Spleen (tissue), 11 donors: ENCODE data around the gene POLE. TPM values are rescaled to one million over a fixed set of nuclear protein-coding genes. Genes with fewer than 3 reads are reported as not detected.
A peak's percentile ranks its signal among the peaks of the same experiment; 100 is the strongest.

ENCODE experiments used
- DNase-seq: peaks from one replicate; pipeline ENCODE4 v3.0.0-alpha.2; 2020
- H3K27ac ChIP-seq, 8 donors: fragments of 200-600 bp; sonication (generic) in 7 of 8; 1 replicate in 4 of 8; 2 replicates in 4 of 8; pipeline versions ENCODE4 v1.5.0 to v1.8.0; 2016 to 2021; ENCODE audit warnings: inconsistent platforms in 4 of 8, mild to moderate bottlenecking in 4 of 8, moderate library complexity in 1 of 8
- H3K27me3 ChIP-seq, 7 donors: fragments of 200-600 bp; sonication (generic) in 6 of 7; replicated peaks in 1 of 7; 1 replicate in 4 of 7; 2 replicates in 3 of 7; pipeline versions ENCODE4 v1.5.0 to v1.8.0; 2016 to 2021; ENCODE audit warnings: inconsistent platforms in 3 of 7, mild to moderate bottlenecking in 1 of 7
- H3K36me3 ChIP-seq, 6 donors: fragments of 200-600 bp; sonication (generic) in 5 of 6; 1 replicate in 4 of 6; 2 replicates in 2 of 6; pipeline versions ENCODE4 v1.5.0 to v1.8.0; 2016 to 2021; ENCODE audit warnings: inconsistent platforms in 2 of 6
- H3K4me1 ChIP-seq, 6 donors: fragments of 200-600 bp; sonication (generic) in 5 of 6; 1 replicate in 3 of 6; 2 replicates in 3 of 6; pipeline versions ENCODE4 v1.5.0 to v1.8.0; 2016 to 2021; ENCODE audit warnings: inconsistent platforms in 3 of 6
- H3K4me3 ChIP-seq, 8 donors: fragments of 200-600 bp; sonication (generic) in 7 of 8; 1 replicate in 4 of 8; 2 replicates in 4 of 8; pipeline versions ENCODE4 v1.5.0 to v1.8.0; 2016 to 2021; ENCODE audit warnings: inconsistent platforms in 4 of 8, mild to moderate bottlenecking in 4 of 8, moderate library complexity in 2 of 8
- H3K9me3 ChIP-seq, 8 donors: fragments of 200-600 bp; sonication (generic) in 7 of 8; 1 replicate in 4 of 8; 2 replicates in 4 of 8; pipeline versions ENCODE4 v1.5.0 to v1.8.0; 2016 to 2021; ENCODE audit warnings: inconsistent platforms in 4 of 8
- CTCF ChIP-seq, 11 experiments: fragments of 200-600 bp in 7 of 11; fragments of 450-650 bp in 4 of 11; sonication (generic) in 4 of 11; IDR thresholded peaks in 8 of 11; conservative IDR thresholded peaks in 3 of 11; 1 replicate in 7 of 11; 2 replicates in 4 of 11; pipeline versions ENCODE4 v1.4.0 to v1.8.0; 2016 to 2021; ENCODE audit warnings: antibody characterized with exemption in 11 of 11, inconsistent platforms in 4 of 11, mild to moderate bottlenecking in 1 of 11
- POLR2A ChIP-seq, 3 donors: fragments of 450-650 bp; IDR thresholded peaks; one replicate each; pipeline ENCODE4 v1.5.1; 2017; ENCODE audit warnings: antibody characterized with exemption in 3 of 3, mild to moderate bottlenecking in 1 of 3
- POLR2AphosphoS5 ChIP-seq, 3 donors: sonication (generic); formaldehyde crosslinking; IDR thresholded peaks; one replicate each; pipeline ENCODE4 v1.5.1; 2017; ENCODE audit warnings: antibody characterized with exemption in 3 of 3
- WGBS, 5 donors: extraction: QIAGEN DNeasy Blood & Tissue Kit in 3 of 5; methylation state at CpG; one replicate each; pipeline versions ENCODE4 v1.1.5 to v1.1.7; 2013 to 2018; 5-methylcytosine and 5-hydroxymethylcytosine counted together
- intact Hi-C: fragments of 100-400 bp; cut with DNase I; formaldehyde crosslinking; loops from one replicate; pipeline ENCODE4 v1.15.0; 2023; ENCODE audit warnings: low total_unique reads
- polyA plus RNA-seq, 3 donors: library from polyadenylated mRNA; stranded (reverse); fragments of 200-250 nt; gene quantifications; one replicate each; pipeline ENCODE4 v1.2.1, GENCODE V29; 2013
- total RNA-seq, 7 donors: library from RNA; depleted of rRNA in 3 of 7; stranded (reverse); fragments of >200 nt in 3 of 7; fragmentation: NEBNext Ultra II Directional in 4 of 7; extraction: Animal tissue kit (Norgen Biotek cat#: 25700) in 4 of 7; gene quantifications; one replicate each; pipeline versions ENCODE4 v1.1.0 to v1.2.1, GENCODE V29; 2016 to 2021
- donor health status: healthy with polysubstance abuse.
- donor health status: DM: no; HTN: no; CAD: no; lungs with moderate emphysema.
- donor health status: DM: no; HTN: no; CAD: no.
- donor health status: Bipolar disorder and iron deficiency.
- donor health status: healthy.
- donor health status: DM: no; HTN: no; CAD: no.
- donor health status: DM: yes; HTN: yes; CAD: no.

Gene POLE
- total and polyA plus RNA-seq, 10 donors, result 18.1 to 122 (median 89.4) TPM

DNA sequence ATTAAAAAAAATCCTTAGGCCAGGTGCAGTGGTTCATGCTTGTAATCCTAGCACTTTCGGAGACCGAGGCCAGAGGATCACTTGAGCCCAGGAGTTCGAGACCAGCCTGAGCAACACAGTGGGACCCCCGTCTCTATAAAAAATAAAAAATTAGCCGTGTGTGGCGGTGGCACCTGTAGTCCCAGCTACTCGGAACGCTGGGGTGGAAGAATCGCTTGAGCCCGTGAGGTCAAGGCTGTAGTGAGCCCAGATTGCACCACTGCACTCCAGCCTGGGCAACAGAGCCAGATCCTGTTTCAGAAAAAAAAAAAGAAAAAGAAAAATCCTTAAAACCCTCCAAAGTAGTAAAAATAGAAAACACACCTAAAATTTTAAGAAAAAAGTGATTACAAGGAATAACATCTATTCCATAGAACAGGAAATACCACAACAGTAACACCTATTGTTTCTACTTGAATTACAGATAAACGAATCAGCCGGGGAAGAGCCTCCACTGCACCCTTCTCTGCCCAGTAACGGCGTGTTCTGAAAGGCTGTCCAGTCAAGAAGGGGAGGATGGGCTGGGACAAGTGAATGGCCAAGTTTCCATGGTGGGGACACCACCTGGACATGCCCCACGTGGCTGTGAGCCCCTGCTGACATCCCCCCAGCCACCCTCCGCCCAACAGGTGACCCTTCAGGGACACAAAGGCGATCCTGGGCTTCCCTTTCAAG is 17.8 kb downstream of the POLE start:
- intact Hi-C loops, result no loop called here
- peaks cover 0 to 100% (median 73%) of the 10 kb centered on the region in 6 donors for H3K36me3 ChIP-seq

DNA sequence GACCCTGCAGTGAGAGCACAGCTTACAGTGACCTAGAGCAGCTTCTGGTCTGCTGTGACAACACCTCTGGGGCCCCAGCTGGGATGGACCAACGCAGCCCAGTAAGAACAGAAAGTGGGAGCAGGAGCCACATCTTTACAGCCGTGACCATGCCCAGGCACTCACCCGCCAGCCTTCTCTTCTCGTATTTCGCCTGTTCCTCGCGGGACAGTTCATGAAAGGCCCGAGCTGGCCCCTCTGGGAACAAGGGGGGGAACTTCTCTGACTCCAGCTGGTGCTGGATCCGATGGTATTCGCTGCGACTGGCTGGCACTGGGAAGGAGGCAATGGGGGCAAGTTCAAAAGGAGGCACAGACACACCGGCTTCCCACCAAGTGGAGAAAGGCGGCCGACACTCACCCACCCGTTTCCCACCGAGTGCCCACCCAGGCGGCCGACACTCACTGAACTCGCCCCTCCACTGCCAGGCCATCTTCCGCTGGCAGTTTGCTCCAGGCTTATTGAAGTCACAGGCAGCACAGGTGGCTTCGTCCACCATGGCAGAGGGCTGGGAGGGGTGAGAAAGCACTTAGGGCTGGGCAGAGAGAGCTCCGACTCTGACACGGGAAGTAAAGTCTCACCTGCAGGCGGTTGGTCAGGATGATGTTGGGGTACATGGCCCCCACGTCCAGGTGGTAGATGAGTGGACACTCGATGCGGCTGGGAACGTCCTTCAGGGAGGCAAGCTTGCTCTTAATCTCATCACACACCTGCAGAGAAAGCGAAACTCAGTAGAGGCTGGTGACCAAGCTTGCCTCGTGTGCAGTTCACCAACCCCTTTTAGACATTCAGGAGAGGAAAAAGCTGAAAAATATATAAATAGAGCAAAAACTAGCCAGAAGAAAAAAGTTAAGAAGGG is 18.7 kb downstream of the POLE start:
- H3K36me3 ChIP-seq, result peaks cover 0 to 100% (median 74%) of the 10 kb centered on the region in 6 donors
- WGBS, 5 donors, result 94 to 96% (median 95%) methylated on average over 29 to 30 of the region's 30 CpGs
- DNase-seq, result peak; percentile 41
- intact Hi-C loops, result no loop called here
- peaks cover 0 to 37% (median 19%) of the 10 kb centered on the region in 6 donors for H3K4me1 ChIP-seq
- no peaks in the 10 kb centered on the region for H3K9me3 ChIP-seq
- no peaks in the 10 kb centered on the region for H3K27me3 ChIP-seq
- H3K4me3 ChIP-seq, result no peak overlapping the region
- TF ChIP-seq POLR2AphosphoS5 (IDR thresholded peaks at IDR 0.05), result no peak
- peak overlapping the region in 1 of 8 donors; percentile 18 for H3K27ac ChIP-seq

More for the DNA sequence above, 17.8 kb downstream of the POLE start:
- Histone ChIP-seq H3K27ac (peak overlapping the region in 2 of 8 donors; percentile 18 to 36), H3K4me3 (no peak overlapping the region), H3K9me3 (no peaks in the 10 kb centered on the region), H3K4me1 (peaks cover 0 to 36% (median 15%) of the 10 kb centered on the region in 6 donors), H3K27me3 (no peaks in the 10 kb centered on the region)
- DNase-seq, result peak; percentile 52
- TF ChIP-seq POLR2AphosphoS5 (IDR thresholded peaks at IDR 0.05) (no peak), POLR2A (IDR thresholded peaks at IDR 0.05) (no peak), CTCF (IDR thresholded peaks at IDR 0.05 in 8 of 11, conservative IDR thresholded peaks at IDR 0.05 in 3 of 11) (no peak)
- 77 to 90% (median 86%) methylated on average over 15 to 17 of the region's 17 CpGs for WGBS, 5 donors

DNA sequence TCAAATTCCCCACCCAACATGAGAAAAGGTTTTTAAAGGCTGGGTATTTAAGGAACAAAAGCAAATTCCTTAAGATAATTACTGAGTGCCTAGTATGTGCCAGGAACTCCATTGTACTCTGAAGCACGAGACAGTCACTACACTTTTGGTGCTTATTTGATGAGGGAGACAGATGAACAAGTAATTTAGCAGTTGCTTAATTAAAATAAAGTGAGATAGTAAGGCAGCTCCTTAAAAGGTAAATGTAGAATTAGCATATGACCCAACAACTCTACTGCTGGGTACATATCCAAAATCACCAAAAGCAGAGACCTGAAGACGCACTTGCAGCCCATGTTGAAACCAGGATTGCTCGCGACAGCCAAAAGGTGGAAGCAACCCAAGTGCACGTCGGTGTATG is 21.3 kb downstream of the POLE start:
- 64 to 83% (median 79%) methylated on average over 6 of the region's 6 CpGs for WGBS, 5 donors
- Histone ChIP-seq H3K27me3 (no peaks in the 10 kb centered on the region), H3K36me3 (peaks cover 0 to 100% (median 65%) of the 10 kb centered on the region in 6 donors), H3K4me1 (peaks cover 0 to 51% (median 26%) of the 10 kb centered on the region in 6 donors), H3K4me3 (no peak overlapping the region), H3K9me3 (no peaks in the 10 kb centered on the region), H3K27ac (no peak overlapping the region)
- intact Hi-C loops, result no loop called here
- DNase-seq, result no peak
- TF ChIP-seq CTCF (IDR thresholded peaks at IDR 0.05 in 8 of 11, conservative IDR thresholded peaks at IDR 0.05 in 3 of 11) (no peak), POLR2AphosphoS5 (IDR thresholded peaks at IDR 0.05) (no peak), POLR2A (IDR thresholded peaks at IDR 0.05) (no peak)

- DNase-seq, result no peak
- no peaks in the 10 kb centered on the region for H3K9me3 ChIP-seq
- WGBS, 5 donors, result 86 to 94% (median 88%) methylated on average over 13 of the region's 13 CpGs
- intact Hi-C loops, result no loop called here
- H3K4me1 ChIP-seq, result peaks cover 0 to 58% (median 27%) of the 10 kb centered on the region in 6 donors
- H3K4me3 ChIP-seq, result no peak overlapping the region
- H3K36me3 ChIP-seq, result peaks cover 0 to 100% (median 69%) of the 10 kb centered on the region in 6 donors
- TF ChIP-seq CTCF (IDR thresholded peaks at IDR 0.05 in 8 of 11, conservative IDR thresholded peaks at IDR 0.05 in 3 of 11), result no peak
- no peak for TF ChIP-seq POLR2AphosphoS5 (IDR thresholded peaks at IDR 0.05)
- TF ChIP-seq POLR2A (IDR thresholded peaks at IDR 0.05), result no peak
- H3K27ac ChIP-seq, result peak overlapping the region in 2 of 8 donors; percentile 68 to 74
- no peaks in the 10 kb centered on the region for H3K27me3 ChIP-seq
Observed at GRCh38 chr12:132665149-132665491, 22.0 kb downstream of the POLE start.
